GM21515 (cell line): Measurements from ENCODE around the gene TARDBP.
"Not testable (repeated sequence)": the region's sequence is repeated elsewhere in the genome, so short reads cannot be mapped to it uniquely, and the experiment has no call there.

Experiments used
- ATAC-seq: cut with Tn5 transposase; IDR thresholded peaks from one replicate; pipeline ENCODE4 v1.9.1; 2021; ENCODE audit not compliant: unreplicated experiment

Gene TARDBP

GRCh38 chr1:11012260-11013159 lies at the start of gene TARDBP:
Gene TARDBP, plus strand, starts transcription at chr1:11012654. Its CDS starts 1,074 bp downstream, at chr1:11013728.
- ATAC-seq = peak; percentile 89

- ATAC-seq = no peak
Measured at GRCh38 chr1:10965546-10966226, 46.8 kb upstream of the TARDBP start.

GRCh38 chr1:10967090-10967489 lies 45.4 kb upstream of the TARDBP start:
- ATAC-seq = no peak

GRCh38 chr1:10968411-10968826 lies 44.0 kb upstream of the TARDBP start:
- ATAC-seq = no peak

- no peak for ATAC-seq
Measured at GRCh38 chr1:10969267-10969970, 43.0 kb upstream of the TARDBP start.

- no peak for ATAC-seq
Measured at GRCh38 chr1:10969971-10970332, 42.5 kb upstream of the TARDBP start.

GRCh38 chr1:10973552-10973951 lies 38.9 kb upstream of the TARDBP start:
- no peak for ATAC-seq

- ATAC-seq = no peak
Measured at GRCh38 chr1:10973956-10974881, 38.2 kb upstream of the TARDBP start.

GRCh38 chr1:10975567-10976326 lies 36.7 kb upstream of the TARDBP start:
- no peak for ATAC-seq

- ATAC-seq = no peak
Measured at GRCh38 chr1:10978719-10979118, 33.7 kb upstream of the TARDBP start.

- ATAC-seq = no peak
Measured at GRCh38 chr1:10979483-10979920, 33.0 kb upstream of the TARDBP start.

GRCh38 chr1:10980094-10980577 lies 32.3 kb upstream of the TARDBP start:
- ATAC-seq = no peak

- no peak for ATAC-seq
Measured at GRCh38 chr1:10980841-10981727, 31.4 kb upstream of the TARDBP start.

- no peak for ATAC-seq
Measured at GRCh38 chr1:10986525-10986890, 25.9 kb upstream of the TARDBP start.

GRCh38 chr1:10987840-10988417 lies 24.5 kb upstream of the TARDBP start:
- ATAC-seq = no peak

- no peak for ATAC-seq
Measured at GRCh38 chr1:10989095-10989494, 23.4 kb upstream of the TARDBP start.

GRCh38 chr1:10989920-10990516 lies 22.4 kb upstream of the TARDBP start:
- ATAC-seq = not testable (repeated sequence)

- no peak for ATAC-seq
Measured at GRCh38 chr1:10990828-10991227, 21.6 kb upstream of the TARDBP start.
